ENCODE measurements around the gene SFXN3. TPM values are rescaled to one million over a fixed set of nuclear protein-coding genes. Genes with fewer than 3 reads are reported as not detected.

Gene SFXN3
- total RNA-seq, 1 experiment from 2014 or later = 16.9 TPM

DNA sequence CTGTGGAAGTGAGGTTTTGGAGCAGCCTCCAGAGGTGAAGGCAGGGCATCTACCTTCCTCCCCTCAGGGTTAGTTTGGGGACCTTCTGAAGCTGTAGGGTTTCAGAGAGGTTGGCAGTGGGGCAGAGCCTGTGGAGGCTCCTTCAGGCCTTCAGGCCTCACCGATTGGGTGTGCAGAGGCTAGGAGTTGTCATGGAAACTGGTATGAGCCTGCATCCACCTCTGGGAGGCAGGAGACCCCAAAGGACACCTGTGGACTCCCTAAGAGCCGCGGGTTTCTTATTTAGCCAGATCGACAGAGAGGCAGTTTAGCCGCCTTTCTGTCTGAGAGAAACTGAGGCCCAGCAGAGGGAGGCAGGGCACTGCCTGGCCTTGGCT lies 29.4 kb upstream of the SFXN3 start:
- ChIA-PET CTCF (no interaction called here), POLR2A (ENCODE audit: low non-redundant PET) (no interaction called here)
- Histone ChIP-seq H3K36me3 (ENCODE audit: insufficient read depth, low read length, poor library complexity, severe bottlenecking) (peaks cover 32% of the 10 kb centered on the region), H3K27ac (ENCODE audit: low read depth, low read length, poor library complexity, severe bottlenecking) (peak overlapping the region; percentile 98), H3K27me3 (replicated peaks; ENCODE audit: insufficient read depth, low read depth, low read length, poor library complexity) (no peaks in the 10 kb centered on the region), H3K9me3 (ENCODE audit: low read depth, low read length, poor library complexity, severe bottlenecking) (no peaks in the 10 kb centered on the region), H3K4me1 (ENCODE audit: insufficient read depth, low read length, poor library complexity, severe bottlenecking) (peaks cover 26% of the 10 kb centered on the region), H3K4me3 (ENCODE audit: low read depth, low read length, poor library complexity, severe bottlenecking) (no peak overlapping the region)
- DNase-seq (ENCODE audit: low spot score) = no peak
- BruUV-seq (replicated peaks) = no TSS peak
- TF ChIP-seq, protein P1, sequence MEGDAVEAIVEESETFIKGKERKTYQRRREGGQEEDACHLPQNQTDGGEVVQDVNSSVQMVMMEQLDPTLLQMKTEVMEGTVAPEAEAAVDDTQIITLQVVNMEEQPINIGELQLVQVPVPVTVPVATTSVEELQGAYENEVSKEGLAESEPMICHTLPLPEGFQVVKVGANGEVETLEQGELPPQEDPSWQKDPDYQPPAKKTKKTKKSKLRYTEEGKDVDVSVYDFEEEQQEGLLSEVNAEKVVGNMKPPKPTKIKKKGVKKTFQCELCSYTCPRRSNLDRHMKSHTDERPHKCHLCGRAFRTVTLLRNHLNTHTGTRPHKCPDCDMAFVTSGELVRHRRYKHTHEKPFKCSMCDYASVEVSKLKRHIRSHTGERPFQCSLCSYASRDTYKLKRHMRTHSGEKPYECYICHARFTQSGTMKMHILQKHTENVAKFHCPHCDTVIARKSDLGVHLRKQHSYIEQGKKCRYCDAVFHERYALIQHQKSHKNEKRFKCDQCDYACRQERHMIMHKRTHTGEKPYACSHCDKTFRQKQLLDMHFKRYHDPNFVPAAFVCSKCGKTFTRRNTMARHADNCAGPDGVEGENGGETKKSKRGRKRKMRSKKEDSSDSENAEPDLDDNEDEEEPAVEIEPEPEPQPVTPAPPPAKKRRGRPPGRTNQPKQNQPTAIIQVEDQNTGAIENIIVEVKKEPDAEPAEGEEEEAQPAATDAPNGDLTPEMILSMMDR (conservative IDR thresholded peaks at IDR 0.05; ENCODE audit: low read depth, low read length) = no peak
- TF ChIP-seq EZH2 (IDR thresholded peaks at IDR 0.05; ENCODE audit: borderline replicate concordance, low read depth, low read length, poor library complexity, severe bottlenecking) = no peak
- intact Hi-C loops (cut with micrococcal nuclease; ENCODE audit: unreplicated experiment) = no loop called here

DNA sequence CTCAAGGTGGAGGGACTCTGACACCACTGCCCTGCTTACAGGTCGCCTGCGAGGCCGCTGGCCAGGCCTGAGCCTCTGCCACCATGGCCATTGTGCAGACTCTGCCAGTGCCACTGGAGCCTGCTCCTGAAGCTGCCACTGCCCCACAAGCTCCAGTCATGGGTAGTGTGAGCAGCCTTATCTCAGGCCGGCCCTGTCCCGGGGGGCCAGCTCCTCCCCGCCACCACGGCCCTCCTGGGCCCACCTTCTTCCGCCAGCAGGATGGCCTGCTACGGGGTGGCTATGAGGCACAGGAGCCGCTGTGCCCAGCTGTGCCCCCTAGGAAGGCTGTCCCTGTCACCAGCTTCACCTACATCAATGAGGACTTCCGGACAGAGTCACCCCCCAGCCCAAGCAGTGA lies 28.6 kb upstream of the SFXN3 start:
- no peaks in the 10 kb centered on the region for H3K27me3 ChIP-seq (replicated peaks; ENCODE audit: insufficient read depth, low read depth, low read length, poor library complexity)
- intact Hi-C loops (cut with micrococcal nuclease; ENCODE audit: unreplicated experiment) = no loop called here
- no peak for DNase-seq (ENCODE audit: low spot score)
- TF ChIP-seq EZH2 (IDR thresholded peaks at IDR 0.05; ENCODE audit: borderline replicate concordance, low read depth, low read length, poor library complexity, severe bottlenecking) = no peak
- TF ChIP-seq, protein P1 (conservative IDR thresholded peaks at IDR 0.05; ENCODE audit: low read depth, low read length) = no peak
- peaks cover 29% of the 10 kb centered on the region for H3K4me1 ChIP-seq (ENCODE audit: insufficient read depth, low read length, poor library complexity, severe bottlenecking)
- H3K4me3 ChIP-seq (ENCODE audit: low read depth, low read length, poor library complexity, severe bottlenecking) = no peak overlapping the region
- BruUV-seq (replicated peaks) = no TSS peak
- ChIA-PET CTCF (no interaction called here), POLR2A (ENCODE audit: low non-redundant PET) (no interaction called here)
- no peaks in the 10 kb centered on the region for H3K9me3 ChIP-seq (ENCODE audit: low read depth, low read length, poor library complexity, severe bottlenecking)
- peaks cover 38% of the 10 kb centered on the region for H3K36me3 ChIP-seq (ENCODE audit: insufficient read depth, low read length, poor library complexity, severe bottlenecking)
- H3K27ac ChIP-seq (ENCODE audit: low read depth, low read length, poor library complexity, severe bottlenecking) = no peak overlapping the region

DNA sequence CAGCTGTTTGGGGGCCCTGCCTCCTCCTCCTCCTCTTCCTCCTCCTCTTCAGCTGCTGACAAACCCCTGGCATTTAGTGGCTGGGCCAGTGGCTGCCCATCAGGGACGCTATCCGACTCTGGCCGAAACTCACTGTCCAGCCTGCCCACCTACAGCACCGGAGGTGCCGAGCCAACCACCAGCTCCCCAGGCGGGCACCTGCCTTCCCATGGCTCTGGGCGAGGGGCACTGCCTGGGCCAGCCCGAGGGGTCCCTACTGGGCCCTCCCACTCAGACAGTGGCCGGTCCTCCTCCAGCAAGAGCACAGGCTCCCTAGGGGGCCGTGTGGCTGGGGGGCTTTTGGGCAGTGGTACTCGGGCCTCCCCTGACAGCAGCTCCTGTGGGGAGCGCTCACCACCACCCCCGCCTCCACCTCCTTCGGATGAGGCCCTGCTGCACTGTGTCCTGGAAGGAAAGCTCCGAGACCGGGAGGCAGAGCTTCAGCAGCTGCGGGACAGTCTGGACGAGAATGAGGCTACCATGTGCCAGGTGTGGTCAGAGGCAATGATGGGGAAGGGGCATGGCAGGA lies 27.3 kb upstream of the SFXN3 start:
- DNase-seq (ENCODE audit: low spot score) = no peak
- no peaks in the 10 kb centered on the region for H3K9me3 ChIP-seq (ENCODE audit: low read depth, low read length, poor library complexity, severe bottlenecking)
- no peak overlapping the region for H3K4me3 ChIP-seq (ENCODE audit: low read depth, low read length, poor library complexity, severe bottlenecking)
- TF ChIP-seq EZH2 (IDR thresholded peaks at IDR 0.05; ENCODE audit: borderline replicate concordance, low read depth, low read length, poor library complexity, severe bottlenecking) = no peak
- TF ChIP-seq, protein P1 (conservative IDR thresholded peaks at IDR 0.05; ENCODE audit: low read depth, low read length) = no peak
- H3K4me1 ChIP-seq (ENCODE audit: insufficient read depth, low read length, poor library complexity, severe bottlenecking) = peaks cover 23% of the 10 kb centered on the region
- CTCF ChIA-PET = interaction anchor here (1.1 kb wide), 1 partner anchor 14 kb away, joined by 6 read pairs; no protein-coding TSS in a partner anchor
- no peaks in the 10 kb centered on the region for H3K27me3 ChIP-seq (replicated peaks; ENCODE audit: insufficient read depth, low read depth, low read length, poor library complexity)
- peaks cover 39% of the 10 kb centered on the region for H3K36me3 ChIP-seq (ENCODE audit: insufficient read depth, low read length, poor library complexity, severe bottlenecking)
- intact Hi-C loops (cut with micrococcal nuclease; ENCODE audit: unreplicated experiment) = no loop called here
- BruUV-seq (replicated peaks) = no TSS peak
- H3K27ac ChIP-seq (ENCODE audit: low read depth, low read length, poor library complexity, severe bottlenecking) = no peak overlapping the region
- POLR2A ChIA-PET (ENCODE audit: low non-redundant PET) = no interaction called here

Measured in A673 (cell line).